ENCODE measurements around the gene METTL17. TPM values are rescaled to one million over a fixed set of nuclear protein-coding genes. Genes with fewer than 3 reads are reported as not detected.

METTL17 gene
- total RNA-seq, 1 donor from 2014 or later, result 95.9 TPM

- Mint-ChIP-seq H3K4me1 (ENCODE audit: low read depth) (peaks cover 6% of the 10 kb centered on the region), H3K36me3 (ENCODE audit: insufficient read depth) (peaks cover 7% of the 10 kb centered on the region), H3K9me3 (ENCODE audit: low read depth) (no peaks in the 10 kb centered on the region), H3K27ac (no peak overlapping the region), H3K27me3 (peaks cover 9% of the 10 kb centered on the region), H3K4me3 (ENCODE audit: low read depth) (no peak overlapping the region)
- TF ChIP-seq, protein P1, sequence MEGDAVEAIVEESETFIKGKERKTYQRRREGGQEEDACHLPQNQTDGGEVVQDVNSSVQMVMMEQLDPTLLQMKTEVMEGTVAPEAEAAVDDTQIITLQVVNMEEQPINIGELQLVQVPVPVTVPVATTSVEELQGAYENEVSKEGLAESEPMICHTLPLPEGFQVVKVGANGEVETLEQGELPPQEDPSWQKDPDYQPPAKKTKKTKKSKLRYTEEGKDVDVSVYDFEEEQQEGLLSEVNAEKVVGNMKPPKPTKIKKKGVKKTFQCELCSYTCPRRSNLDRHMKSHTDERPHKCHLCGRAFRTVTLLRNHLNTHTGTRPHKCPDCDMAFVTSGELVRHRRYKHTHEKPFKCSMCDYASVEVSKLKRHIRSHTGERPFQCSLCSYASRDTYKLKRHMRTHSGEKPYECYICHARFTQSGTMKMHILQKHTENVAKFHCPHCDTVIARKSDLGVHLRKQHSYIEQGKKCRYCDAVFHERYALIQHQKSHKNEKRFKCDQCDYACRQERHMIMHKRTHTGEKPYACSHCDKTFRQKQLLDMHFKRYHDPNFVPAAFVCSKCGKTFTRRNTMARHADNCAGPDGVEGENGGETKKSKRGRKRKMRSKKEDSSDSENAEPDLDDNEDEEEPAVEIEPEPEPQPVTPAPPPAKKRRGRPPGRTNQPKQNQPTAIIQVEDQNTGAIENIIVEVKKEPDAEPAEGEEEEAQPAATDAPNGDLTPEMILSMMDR (IDR thresholded peaks at IDR 0.05; ENCODE audit: unreplicated experiment), result no peak
- DNase-seq (ENCODE audit: low spot score, unreplicated experiment), result no peak
These were observed 28.5 kb downstream of the METTL17 start for GRCh38 chr14:21018286-21018685.

- no peaks in the 10 kb centered on the region for H3K9me3 Mint-ChIP-seq (ENCODE audit: low read depth)
- peaks cover 7% of the 10 kb centered on the region for H3K36me3 Mint-ChIP-seq (ENCODE audit: insufficient read depth)
- H3K27ac Mint-ChIP-seq, result no peak overlapping the region
- peaks cover 9% of the 10 kb centered on the region for H3K27me3 Mint-ChIP-seq
- H3K4me1 Mint-ChIP-seq (ENCODE audit: low read depth), result peaks cover 10% of the 10 kb centered on the region
- no peak for DNase-seq (ENCODE audit: low spot score, unreplicated experiment)
- H3K4me3 Mint-ChIP-seq (ENCODE audit: low read depth), result no peak overlapping the region
- TF ChIP-seq, protein P1 (IDR thresholded peaks at IDR 0.05; ENCODE audit: unreplicated experiment), result no peak
These were observed 29.0 kb downstream of the METTL17 start for GRCh38 chr14:21018781-21019180.

DNA sequence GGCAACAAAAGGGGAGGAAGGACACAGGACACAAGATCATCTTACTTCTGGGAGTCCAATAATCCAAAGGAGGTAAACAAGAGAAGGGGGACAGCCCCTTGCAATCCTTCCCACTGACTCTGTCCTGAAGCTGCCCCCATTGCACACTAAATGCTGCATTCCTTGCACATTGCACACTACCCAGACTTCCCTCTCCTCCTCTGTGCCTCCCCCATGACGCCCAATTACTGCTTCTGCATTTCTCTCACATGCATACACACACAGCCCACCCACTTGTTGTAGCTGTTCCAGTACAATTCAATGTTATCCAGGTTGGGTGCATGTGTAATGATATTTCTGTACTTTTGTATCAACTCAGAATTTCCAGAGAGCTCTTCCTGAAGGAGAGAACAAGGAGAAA lies 29.6 kb downstream of the METTL17 start:
- TF ChIP-seq, protein P1 (IDR thresholded peaks at IDR 0.05; ENCODE audit: unreplicated experiment), result no peak
- no peak for DNase-seq (ENCODE audit: low spot score, unreplicated experiment)
- peaks cover 7% of the 10 kb centered on the region for H3K36me3 Mint-ChIP-seq (ENCODE audit: insufficient read depth)
- H3K27ac Mint-ChIP-seq, result no peak overlapping the region
- H3K27me3 Mint-ChIP-seq, result peaks cover 9% of the 10 kb centered on the region
- H3K9me3 Mint-ChIP-seq (ENCODE audit: low read depth), result no peaks in the 10 kb centered on the region
- no peak overlapping the region for H3K4me3 Mint-ChIP-seq (ENCODE audit: low read depth)
- H3K4me1 Mint-ChIP-seq (ENCODE audit: low read depth), result peaks cover 16% of the 10 kb centered on the region

- TF ChIP-seq, protein P1 (IDR thresholded peaks at IDR 0.05; ENCODE audit: unreplicated experiment), result no peak
- H3K27ac Mint-ChIP-seq, result no peak overlapping the region
These were observed 31.3 kb downstream of the METTL17 start for GRCh38 chr14:21020977-21021545.

DNA sequence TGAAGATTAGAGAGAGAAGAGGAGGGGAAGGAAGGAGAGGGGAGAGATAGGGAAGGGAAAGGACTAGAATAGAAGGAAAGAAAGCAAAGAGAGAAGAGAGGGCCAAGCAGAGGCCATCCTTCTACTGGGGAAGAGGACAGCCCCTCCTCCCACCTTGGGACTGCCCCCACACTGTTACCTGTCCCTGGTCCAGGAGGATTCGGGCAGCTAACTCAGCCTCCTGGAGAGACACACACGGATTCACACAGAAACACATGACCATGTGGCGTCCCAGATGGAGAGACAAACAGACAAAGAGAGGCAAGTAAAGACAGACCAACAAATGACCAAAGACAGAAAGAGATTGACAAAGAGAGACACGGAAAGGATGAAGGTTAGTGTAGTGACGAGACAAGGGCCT lies 32.9 kb downstream of the METTL17 start:
- Mint-ChIP-seq H3K36me3 (ENCODE audit: insufficient read depth) (peaks cover 3% of the 10 kb centered on the region), H3K27ac (no peak overlapping the region), H3K27me3 (peaks cover 9% of the 10 kb centered on the region), H3K4me3 (ENCODE audit: low read depth) (peak overlapping the region; percentile 9), H3K9me3 (ENCODE audit: low read depth) (no peaks in the 10 kb centered on the region), H3K4me1 (ENCODE audit: low read depth) (peaks cover 24% of the 10 kb centered on the region)
- no peak for DNase-seq (ENCODE audit: low spot score, unreplicated experiment)
- TF ChIP-seq, protein P1 (IDR thresholded peaks at IDR 0.05; ENCODE audit: unreplicated experiment), result no peak

More at GRCh38 chr14:21020977-21021545, 31.3 kb downstream of the METTL17 start:
- no peak for DNase-seq (ENCODE audit: low spot score, unreplicated experiment)
- Mint-ChIP-seq H3K36me3 (ENCODE audit: insufficient read depth) (peaks cover 7% of the 10 kb centered on the region), H3K27me3 (peaks cover 9% of the 10 kb centered on the region), H3K9me3 (ENCODE audit: low read depth) (no peaks in the 10 kb centered on the region), H3K4me3 (ENCODE audit: low read depth) (no peak overlapping the region), H3K4me1 (ENCODE audit: low read depth) (peaks cover 16% of the 10 kb centered on the region)
